ENCODE results near the gene TMEM201.

The TMEM201 gene

GRCh38 chr1:9577423-9577822 lies 11.3 kb upstream of the TMEM201 start:
- DNase-seq (ENCODE audit: low read depth) = no peak

GRCh38 chr1:9580942-9581341 lies 7.8 kb upstream of the TMEM201 start:
- DNase-seq (ENCODE audit: low read depth) = no peak

- no peak for DNase-seq (ENCODE audit: low read depth)
These were observed 2.5 kb upstream of the TMEM201 start for GRCh38 chr1:9586147-9586766.

GRCh38 chr1:9589144-9589718 lies 520 bp downstream of the TMEM201 start:
- peak; percentile 45 for DNase-seq (ENCODE audit: low read depth)

GRCh38 chr1:9589719-9590157 lies 1.0 kb downstream of the TMEM201 start:
- peak; percentile 17 for DNase-seq (ENCODE audit: low read depth)

- DNase-seq (ENCODE audit: low read depth) = no peak
These were observed 1.5 kb downstream of the TMEM201 start for GRCh38 chr1:9590201-9590600.

GRCh38 chr1:9590945-9591668 lies 2.4 kb downstream of the TMEM201 start:
- DNase-seq (ENCODE audit: low read depth) = no peak

GRCh38 chr1:9591669-9592509 lies 3.2 kb downstream of the TMEM201 start:
- no peak for DNase-seq (ENCODE audit: low read depth)

GRCh38 chr1:9592510-9593075 lies 3.9 kb downstream of the TMEM201 start:
- DNase-seq (ENCODE audit: low read depth) = no peak

GRCh38 chr1:9593147-9593491 lies 4.4 kb downstream of the TMEM201 start:
- DNase-seq (ENCODE audit: low read depth) = no peak

GRCh38 chr1:9593492-9594465 lies 5.1 kb downstream of the TMEM201 start:
- DNase-seq (ENCODE audit: low read depth) = peak; percentile 85

- no peak for DNase-seq (ENCODE audit: low read depth)
These were observed 5.9 kb downstream of the TMEM201 start for GRCh38 chr1:9594471-9595155.

- no peak for DNase-seq (ENCODE audit: low read depth)
These were observed 6.7 kb downstream of the TMEM201 start for GRCh38 chr1:9595156-9595967.

GRCh38 chr1:9595968-9596340 lies 7.2 kb downstream of the TMEM201 start:
- DNase-seq (ENCODE audit: low read depth) = no peak

GRCh38 chr1:9596415-9597123 lies 7.9 kb downstream of the TMEM201 start:
- DNase-seq (ENCODE audit: low read depth) = no peak

GRCh38 chr1:9597361-9598315 lies 8.9 kb downstream of the TMEM201 start:
- DNase-seq (ENCODE audit: low read depth) = no peak

- no peak for DNase-seq (ENCODE audit: low read depth)
These were observed 9.6 kb downstream of the TMEM201 start for GRCh38 chr1:9598316-9598700.

GRCh38 chr1:9599741-9600140 lies 11.0 kb downstream of the TMEM201 start:
- DNase-seq (ENCODE audit: low read depth) = no peak

All from EH (cell line).